Stimulated activated CD4-positive, alpha-beta T cell treated with anti-CD3 and anti-CD28 coated beads, Interleukin-1b, Interleukin-23, amount 100 ng/mL, for 48 hours (primary cell): ENCODE measurements around the gene RNU4-1.
"Not testable (repeated sequence)": the region's sequence is repeated elsewhere in the genome, so short reads cannot be mapped to it uniquely, and the experiment has no call there.

Experiments used
- DNase-seq: peaks from one replicate; pipeline ENCODE4 v3.0.0-alpha.2; 2020

The RNU4-1 gene

DNA sequence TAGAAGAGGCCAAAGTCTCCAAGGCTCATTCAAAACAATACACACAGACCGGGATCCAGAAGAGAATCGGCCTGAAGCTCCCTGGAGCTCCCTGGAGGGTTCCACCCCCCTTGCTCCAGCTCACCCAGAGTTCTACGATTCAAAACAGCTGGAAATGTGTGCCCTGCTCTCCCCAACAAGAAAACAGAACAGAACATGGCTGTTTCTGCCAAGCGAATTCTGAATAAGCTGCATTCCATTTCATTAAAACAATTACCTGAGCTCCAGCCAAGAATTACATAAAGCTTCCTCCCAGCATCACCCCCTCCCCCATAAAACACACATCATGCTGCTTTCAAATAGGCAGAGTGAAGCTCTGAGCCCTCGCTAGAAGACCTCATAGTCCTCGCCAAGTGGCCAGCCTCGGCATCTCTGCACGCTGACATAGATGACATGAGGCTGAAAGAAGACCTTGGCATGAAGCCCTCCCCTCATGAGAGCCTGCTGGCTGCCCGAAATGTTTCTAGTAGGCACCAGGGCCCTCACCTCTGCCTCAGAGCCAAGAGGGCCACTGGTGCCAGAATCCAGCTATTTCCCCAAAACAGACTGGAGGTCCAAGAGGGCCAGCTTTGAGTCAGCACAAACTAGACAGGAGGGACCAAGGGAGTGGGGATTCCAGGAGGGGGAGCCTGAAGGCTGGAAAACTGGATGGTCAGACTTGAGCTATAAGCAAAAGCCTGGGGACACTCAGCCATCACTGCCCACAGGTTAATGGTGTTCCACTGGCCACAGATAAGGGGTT is 35.8 kb downstream of the RNU4-1 start:
- no peak for DNase-seq

DNA sequence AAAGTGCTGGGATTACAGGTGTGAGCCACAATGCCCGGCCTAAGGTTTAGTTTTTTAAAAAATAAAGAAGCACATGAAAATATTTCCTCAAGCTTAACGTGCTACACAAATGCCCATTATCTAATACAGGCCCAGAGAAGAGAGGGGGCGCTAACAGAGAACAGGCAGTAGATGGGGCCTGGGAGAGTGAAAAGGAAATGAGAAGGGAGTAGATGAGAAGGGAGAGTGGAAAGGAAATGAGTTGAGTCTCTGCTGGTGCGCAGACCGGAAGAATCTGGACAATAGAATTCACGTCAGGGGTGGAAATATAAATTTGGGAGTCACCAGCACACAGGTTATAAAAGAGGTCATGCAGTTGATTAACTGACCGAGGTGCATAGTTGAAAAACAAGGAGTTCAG is 38.2 kb downstream of the RNU4-1 start:
- no peak for DNase-seq

DNA sequence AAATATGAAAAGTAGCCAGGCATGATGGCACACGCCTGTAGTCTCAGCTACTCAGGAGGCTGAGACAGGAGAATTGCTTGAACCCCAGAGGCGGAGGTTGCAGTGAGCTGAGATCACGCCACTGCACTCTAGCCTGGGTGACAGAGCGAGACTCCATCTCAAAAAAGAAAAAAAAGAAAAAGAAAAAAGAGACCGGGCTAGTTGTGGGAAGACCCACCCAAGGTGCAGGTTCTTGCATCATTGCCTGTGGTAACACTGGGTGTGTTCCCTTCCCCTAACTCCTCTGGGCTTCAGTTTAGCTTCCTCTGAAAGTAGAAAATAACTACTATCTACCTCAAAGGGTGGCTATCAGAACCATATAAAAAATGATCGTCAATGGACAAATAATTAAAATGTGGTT is 39.7 kb downstream of the RNU4-1 start:
- DNase-seq: not testable (repeated sequence)

DNA sequence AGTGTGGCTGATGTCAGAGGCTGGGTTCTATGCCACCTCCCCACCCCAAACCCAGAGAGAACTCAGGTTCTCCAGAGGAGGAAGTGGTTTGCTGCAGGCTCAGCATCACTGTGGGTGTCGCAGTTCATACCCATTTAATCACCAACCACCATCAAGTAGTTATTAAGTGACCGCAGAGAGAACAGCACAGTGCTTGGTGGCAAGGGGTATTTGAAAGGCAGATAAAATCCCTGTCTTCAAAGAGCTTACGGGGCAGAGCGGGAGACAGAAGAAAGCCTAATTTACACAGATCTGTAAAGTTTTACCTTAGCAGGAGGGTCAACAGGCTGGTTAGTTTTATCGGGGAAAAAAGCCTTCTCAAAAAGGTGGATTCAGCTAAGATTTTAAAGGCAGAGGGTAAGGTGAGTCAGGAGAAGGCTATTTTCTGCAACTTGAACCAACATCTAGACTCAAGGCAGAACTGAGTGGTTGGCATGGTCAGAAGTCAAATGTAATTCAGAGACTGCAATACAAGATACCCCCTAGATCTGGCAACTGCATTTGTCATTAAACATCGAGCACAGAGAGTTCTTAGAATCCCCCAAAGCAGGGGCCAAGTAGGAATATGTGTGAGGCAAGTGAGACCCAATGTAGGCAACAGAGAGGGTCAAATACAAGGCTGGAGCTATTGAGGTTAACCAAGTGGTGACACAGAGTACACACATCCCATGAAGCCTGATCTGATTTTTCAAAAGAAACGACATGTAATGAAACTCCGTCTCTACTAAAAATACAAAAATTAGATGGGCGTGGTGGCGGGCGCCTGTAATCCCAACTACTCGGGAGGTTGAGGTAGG is 40.7 kb downstream of the RNU4-1 start:
- peak; percentile 80 for DNase-seq

DNA sequence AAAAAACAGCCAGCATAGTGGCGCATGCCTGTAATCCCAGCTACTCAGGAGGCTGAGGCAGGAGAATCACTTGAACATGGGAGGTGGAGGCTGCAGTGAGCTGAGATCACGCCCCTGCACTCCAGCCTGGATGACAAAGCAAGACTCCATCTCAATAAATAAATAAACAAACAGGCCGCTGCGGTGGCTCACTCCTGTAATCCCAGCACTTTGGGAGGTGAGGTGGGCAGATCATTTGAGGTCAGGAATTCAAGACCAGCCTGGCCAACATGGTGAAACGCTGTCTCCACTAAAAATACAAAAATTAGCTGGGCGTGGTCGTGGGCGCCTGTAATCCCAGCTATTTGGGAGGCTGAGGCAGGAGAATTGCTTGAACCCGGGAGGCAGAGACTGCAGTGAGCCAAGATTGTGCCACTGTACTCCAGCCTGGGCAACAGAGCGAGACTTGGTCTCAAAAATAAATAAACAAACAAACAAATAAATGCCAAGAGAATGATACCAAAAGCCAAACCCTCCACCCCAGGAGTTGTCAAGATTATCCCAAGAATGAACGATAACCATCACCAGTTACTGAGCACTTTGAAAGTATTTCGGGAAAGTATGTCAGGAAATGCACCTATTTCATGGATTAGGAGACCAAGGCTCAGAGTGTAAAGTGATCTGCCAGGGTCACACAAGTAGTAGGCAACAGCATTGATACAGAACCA is 41.5 kb downstream of the RNU4-1 start:
- not testable (repeated sequence) for DNase-seq

DNA sequence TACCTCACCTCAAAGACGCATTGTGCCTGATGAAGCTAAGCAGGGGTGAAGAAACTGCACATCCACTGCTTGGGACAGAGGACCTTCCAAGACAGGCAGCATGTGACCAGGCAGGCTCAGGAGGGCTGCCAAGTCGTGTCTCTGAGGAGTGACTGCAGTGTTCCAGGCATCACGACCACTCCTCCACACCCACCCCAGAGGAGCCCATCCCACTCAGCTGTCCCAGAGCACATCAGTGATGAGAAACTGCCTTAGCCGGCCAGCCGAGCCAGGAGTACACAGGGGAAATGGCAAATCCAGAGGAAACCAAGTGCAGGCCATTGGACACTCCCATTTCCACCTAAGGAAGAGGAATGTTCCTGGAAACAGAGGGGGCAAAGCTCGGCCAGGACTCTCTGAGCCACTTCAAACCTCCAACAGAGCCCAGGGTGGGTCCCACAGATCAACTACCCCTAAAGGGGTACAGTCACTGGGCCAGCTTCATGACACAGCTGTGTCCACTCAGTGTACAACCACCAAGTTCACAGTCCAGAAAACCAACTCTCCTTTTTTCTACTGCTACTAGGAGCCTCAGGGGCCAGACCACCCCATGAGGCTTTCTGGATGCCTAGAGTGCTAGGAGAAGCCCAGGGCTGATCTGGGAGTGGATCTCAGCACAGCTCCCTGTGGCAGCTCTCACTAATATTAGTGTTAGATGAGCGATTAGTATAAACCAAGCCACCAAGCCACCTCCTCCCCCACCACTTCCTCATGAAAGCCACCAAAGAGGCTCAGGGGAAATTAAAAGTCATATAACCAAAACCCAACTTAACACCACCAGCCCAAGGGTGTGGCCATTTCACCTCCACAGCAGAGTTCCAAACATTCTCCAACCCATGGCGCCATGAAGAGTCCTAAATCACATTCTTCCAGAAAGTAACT is 42.9 kb downstream of the RNU4-1 start:
- no peak for DNase-seq

DNA sequence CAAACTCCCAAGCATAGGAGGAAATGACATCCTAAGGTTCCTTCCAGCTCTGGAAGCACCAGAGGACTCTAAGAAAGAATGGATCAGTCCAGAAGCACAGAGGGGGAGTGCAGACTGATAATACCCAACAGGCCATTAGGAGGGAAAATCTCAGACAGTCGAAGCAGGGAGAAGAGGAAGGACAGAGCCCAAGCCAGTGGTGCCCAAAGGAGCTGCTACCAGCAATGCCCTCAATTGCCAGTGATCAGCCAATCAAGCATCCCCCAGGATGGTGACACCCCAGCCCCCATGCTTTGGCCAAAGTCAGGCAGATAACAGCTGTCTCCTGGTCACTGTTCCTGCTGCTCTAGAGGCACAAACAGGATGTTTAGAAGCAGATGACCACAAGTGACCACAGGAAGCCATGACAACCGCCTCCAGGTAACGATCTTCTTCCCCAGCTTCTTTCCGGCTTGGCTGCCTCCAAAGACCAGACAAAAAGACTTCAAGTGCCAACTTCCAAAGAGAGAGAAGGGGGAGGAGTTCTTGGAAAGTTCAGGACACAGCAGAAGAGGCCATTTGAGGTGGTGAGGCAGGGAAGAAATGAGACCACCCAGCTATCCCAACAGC is 43.7 kb downstream of the RNU4-1 start:
- DNase-seq: no peak

DNA sequence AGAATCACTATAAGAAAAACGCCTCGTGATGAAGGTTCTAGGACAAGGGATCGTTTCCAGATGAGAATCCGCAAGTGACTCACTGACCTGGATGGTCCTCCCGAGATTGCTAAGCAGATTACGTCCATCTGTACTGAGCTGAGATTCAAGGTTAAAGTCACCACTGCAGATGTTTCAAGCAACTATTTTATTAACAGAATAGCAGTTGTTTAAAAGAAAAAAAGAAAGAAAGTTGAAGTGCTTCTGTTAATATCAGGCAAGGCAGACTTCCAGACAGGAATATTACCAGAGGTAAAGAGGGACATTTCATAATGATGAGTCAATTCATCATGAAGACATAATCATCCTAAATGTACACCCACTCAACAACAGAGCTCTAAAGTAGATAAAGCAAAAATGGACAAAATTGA is 45.4 kb downstream of the RNU4-1 start:
- DNase-seq: no peak

DNA sequence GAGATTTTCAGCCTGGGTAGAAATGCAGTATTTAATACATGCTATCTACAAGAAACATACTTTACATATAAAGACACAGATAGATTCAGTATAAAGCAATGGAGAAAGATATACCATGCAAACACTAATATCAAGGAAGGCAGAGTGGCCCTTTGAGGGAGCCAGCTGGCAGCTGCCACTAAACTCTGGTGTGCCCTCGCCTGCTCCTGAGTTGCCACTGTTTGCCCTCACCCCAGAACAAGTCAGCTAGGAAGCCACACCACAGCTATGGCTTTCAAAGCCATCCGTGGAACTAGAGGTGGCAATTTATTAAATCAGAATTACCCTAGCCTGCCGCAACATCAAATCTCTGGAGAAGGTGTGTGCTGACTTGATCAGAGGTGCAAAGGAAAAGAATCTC is 45.9 kb downstream of the RNU4-1 start:
- no peak for DNase-seq

DNA sequence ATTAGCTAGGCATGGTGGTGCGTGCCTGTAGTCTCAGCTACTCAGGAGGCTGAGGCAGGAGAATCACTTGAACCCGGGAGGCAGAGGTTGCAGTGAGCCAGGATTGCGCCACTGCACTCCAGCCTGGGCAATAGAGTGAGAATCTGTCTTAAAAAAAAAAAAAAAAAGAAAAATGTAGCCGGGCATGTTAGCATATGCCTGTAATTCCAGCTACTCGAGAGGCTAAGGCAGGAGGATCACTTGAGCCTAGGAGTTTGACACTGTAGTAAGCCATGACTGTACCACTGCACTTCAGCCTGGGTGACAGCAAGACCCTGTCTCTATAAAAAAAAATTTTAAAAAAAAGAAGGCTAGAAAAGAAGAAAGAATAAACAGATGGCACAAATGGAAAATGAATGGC is 46.3 kb downstream of the RNU4-1 start:
- not testable (repeated sequence) for DNase-seq
